HG03378 (cell line): Measurements from ENCODE around the gene AK8.

Source experiments
- ATAC-seq: cut with Tn5 transposase; IDR thresholded peaks from one replicate; pipeline ENCODE4 v1.9.1; 2021; ENCODE audit warnings: mild to moderate bottlenecking, moderate library complexity; ENCODE audit not compliant: unreplicated experiment

The AK8 gene

GRCh38 chr9:132887181-132888120 lies 9.4 kb upstream of the AK8 start:
- no peak for ATAC-seq

- no peak for ATAC-seq
These were observed 8.2 kb upstream of the AK8 start for GRCh38 chr9:132886334-132886725.

- ATAC-seq, result no peak
These were observed 7.7 kb upstream of the AK8 start for GRCh38 chr9:132885720-132886333.

GRCh38 chr9:132883349-132884294 lies 5.5 kb upstream of the AK8 start:
- no peak for ATAC-seq

GRCh38 chr9:132882616-132883015 lies 4.5 kb upstream of the AK8 start:
- ATAC-seq, result no peak

GRCh38 chr9:132881826-132882225 lies 3.7 kb upstream of the AK8 start:
- ATAC-seq, result no peak

- ATAC-seq, result no peak
These were observed 2.2 kb upstream of the AK8 start for GRCh38 chr9:132880324-132880661.

- no peak for ATAC-seq
These were observed 1.6 kb upstream of the AK8 start for GRCh38 chr9:132879457-132880323.

GRCh38 chr9:132878695-132879456 lies 792 bp upstream of the AK8 start, which contains the start of gene SPACA9:
TSS of gene SPACA9 (plus strand) at chr9:132878898. CDS start at chr9:132883948, 5,050 bp downstream.
- ATAC-seq, result no peak

GRCh38 chr9:132877458-132877823 lies 643 bp downstream of the AK8 start:
- no peak for ATAC-seq

GRCh38 chr9:132876849-132877248 lies 1.2 kb downstream of the AK8 start:
- ATAC-seq, result no peak

- no peak for ATAC-seq
These were observed 2.9 kb downstream of the AK8 start for GRCh38 chr9:132875159-132875558.

GRCh38 chr9:132873403-132873802 lies 4.7 kb downstream of the AK8 start:
- ATAC-seq, result no peak

- ATAC-seq, result no peak
These were observed 8.8 kb downstream of the AK8 start for GRCh38 chr9:132869266-132869665.

GRCh38 chr9:132866898-132867297 lies 11.2 kb downstream of the AK8 start:
- no peak for ATAC-seq

- ATAC-seq, result no peak
These were observed 13.4 kb downstream of the AK8 start for GRCh38 chr9:132864691-132865090.

- no peak for ATAC-seq
These were observed 13.8 kb downstream of the AK8 start for GRCh38 chr9:132864277-132864676.

- ATAC-seq, result no peak
These were observed 15.0 kb downstream of the AK8 start for GRCh38 chr9:132863096-132863495.

GRCh38 chr9:132862533-132862932 lies 15.6 kb downstream of the AK8 start:
- ATAC-seq, result no peak

- ATAC-seq, result no peak
These were observed 16.4 kb downstream of the AK8 start for GRCh38 chr9:132861666-132862065.
